PC-9 (cell line): Measurements from ENCODE around the gene WDR72.

Source experiments
- CTCF ChIP-seq: fragments of 200-600 bp; sonication (generic); conservative IDR thresholded peaks from 2 replicates; pipeline ENCODE4 v1.6.1; 2017; ENCODE audit warnings: mixed run types, antibody characterized with exemption, mild to moderate bottlenecking, moderate library complexity
- EZH2 ChIP-seq: fragments of 200-600 bp; sonication (generic); IDR thresholded peaks from 2 replicates; pipeline ENCODE4 v1.8.0; 2017; ENCODE audit warnings: antibody characterized with exemption, low read depth

DNA sequence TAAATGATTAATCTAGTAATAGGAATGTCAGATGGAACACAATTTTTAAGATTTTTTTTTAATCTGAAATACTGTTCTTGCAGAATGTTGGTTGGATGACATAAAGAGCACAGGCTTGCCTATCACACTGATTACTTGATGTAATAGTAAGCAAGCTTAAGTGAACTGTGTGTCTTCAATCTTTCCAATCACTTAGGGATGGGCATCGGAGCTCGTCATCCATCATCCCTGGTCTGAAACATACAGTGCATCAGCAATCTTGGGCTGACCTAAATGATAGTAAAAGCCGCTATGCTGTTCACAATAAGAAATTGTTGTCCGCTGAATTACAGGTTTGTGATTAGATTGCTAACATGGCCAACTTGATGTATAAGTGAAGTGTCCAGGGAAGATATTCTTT is 195.8 kb downstream of the WDR72 start:
- no peak for TF ChIP-seq CTCF
- TF ChIP-seq EZH2, result no peak
